ENCODE results near the gene RET. TPM values are rescaled to one million over a fixed set of nuclear protein-coding genes. Genes with fewer than 3 reads are reported as not detected.

The RET gene
- total RNA-seq, 1 experiment from 2014 or later: 81.1 TPM

DNA sequence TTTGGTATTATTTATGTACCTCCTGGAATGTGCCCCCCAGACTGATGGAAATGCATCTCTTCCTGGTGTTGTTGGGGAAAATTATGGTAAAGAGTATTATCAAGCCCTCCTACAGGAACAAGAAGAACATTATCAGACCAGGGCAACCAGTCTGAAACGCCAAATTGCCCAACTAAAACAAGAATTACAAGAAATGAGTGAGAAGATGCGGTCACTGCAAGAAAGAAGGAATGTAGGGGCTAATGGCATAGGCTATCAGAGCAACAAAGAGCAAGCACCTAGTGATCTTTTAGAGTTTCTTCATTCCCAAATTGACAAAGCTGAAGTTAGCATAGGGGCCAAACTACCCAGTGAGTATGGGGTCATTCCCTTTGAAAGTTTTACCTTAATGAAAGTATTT lies 78.4 kb downstream of the RET start:
- TF ChIP-seq TCF7L2 (IDR thresholded peaks at IDR 0.05; ENCODE audit: low read depth, low read length) (no peak), POLR2AphosphoS5 (IDR thresholded peaks at IDR 0.05; ENCODE audit: low read depth, low read length) (no peak), SIN3A (IDR thresholded peaks at IDR 0.05; ENCODE audit: borderline replicate concordance, insufficient read depth, low read depth, low read length) (no peak)
- TF ChIP-seq, protein P1, sequence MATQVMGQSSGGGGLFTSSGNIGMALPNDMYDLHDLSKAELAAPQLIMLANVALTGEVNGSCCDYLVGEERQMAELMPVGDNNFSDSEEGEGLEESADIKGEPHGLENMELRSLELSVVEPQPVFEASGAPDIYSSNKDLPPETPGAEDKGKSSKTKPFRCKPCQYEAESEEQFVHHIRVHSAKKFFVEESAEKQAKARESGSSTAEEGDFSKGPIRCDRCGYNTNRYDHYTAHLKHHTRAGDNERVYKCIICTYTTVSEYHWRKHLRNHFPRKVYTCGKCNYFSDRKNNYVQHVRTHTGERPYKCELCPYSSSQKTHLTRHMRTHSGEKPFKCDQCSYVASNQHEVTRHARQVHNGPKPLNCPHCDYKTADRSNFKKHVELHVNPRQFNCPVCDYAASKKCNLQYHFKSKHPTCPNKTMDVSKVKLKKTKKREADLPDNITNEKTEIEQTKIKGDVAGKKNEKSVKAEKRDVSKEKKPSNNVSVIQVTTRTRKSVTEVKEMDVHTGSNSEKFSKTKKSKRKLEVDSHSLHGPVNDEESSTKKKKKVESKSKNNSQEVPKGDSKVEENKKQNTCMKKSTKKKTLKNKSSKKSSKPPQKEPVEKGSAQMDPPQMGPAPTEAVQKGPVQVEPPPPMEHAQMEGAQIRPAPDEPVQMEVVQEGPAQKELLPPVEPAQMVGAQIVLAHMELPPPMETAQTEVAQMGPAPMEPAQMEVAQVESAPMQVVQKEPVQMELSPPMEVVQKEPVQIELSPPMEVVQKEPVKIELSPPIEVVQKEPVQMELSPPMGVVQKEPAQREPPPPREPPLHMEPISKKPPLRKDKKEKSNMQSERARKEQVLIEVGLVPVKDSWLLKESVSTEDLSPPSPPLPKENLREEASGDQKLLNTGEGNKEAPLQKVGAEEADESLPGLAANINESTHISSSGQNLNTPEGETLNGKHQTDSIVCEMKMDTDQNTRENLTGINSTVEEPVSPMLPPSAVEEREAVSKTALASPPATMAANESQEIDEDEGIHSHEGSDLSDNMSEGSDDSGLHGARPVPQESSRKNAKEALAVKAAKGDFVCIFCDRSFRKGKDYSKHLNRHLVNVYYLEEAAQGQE (IDR thresholded peaks at IDR 0.05; ENCODE audit: insufficient read depth in 1 of 2, low read depth in 2 of 2, low read length in 1 of 2): no peak
- TF ChIP-seq, protein P2, sequence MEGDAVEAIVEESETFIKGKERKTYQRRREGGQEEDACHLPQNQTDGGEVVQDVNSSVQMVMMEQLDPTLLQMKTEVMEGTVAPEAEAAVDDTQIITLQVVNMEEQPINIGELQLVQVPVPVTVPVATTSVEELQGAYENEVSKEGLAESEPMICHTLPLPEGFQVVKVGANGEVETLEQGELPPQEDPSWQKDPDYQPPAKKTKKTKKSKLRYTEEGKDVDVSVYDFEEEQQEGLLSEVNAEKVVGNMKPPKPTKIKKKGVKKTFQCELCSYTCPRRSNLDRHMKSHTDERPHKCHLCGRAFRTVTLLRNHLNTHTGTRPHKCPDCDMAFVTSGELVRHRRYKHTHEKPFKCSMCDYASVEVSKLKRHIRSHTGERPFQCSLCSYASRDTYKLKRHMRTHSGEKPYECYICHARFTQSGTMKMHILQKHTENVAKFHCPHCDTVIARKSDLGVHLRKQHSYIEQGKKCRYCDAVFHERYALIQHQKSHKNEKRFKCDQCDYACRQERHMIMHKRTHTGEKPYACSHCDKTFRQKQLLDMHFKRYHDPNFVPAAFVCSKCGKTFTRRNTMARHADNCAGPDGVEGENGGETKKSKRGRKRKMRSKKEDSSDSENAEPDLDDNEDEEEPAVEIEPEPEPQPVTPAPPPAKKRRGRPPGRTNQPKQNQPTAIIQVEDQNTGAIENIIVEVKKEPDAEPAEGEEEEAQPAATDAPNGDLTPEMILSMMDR (IDR thresholded peaks at IDR 0.05): no peak
- Histone ChIP-seq H3K36me3 (ENCODE audit: control insufficient read depth, insufficient read depth, low read length) (no peaks in the 10 kb centered on the region), H3K9me3 (ENCODE audit: control insufficient read depth, insufficient read depth, low read depth, low read length) (no peaks in the 10 kb centered on the region), H3K27me3 (ENCODE audit: control insufficient read depth, insufficient read depth, low read length) (no peaks in the 10 kb centered on the region), H3K27ac (ENCODE audit: low read length) (no peak overlapping the region), H3K4me1 (ENCODE audit: control insufficient read depth, insufficient read depth, low read length) (peaks cover 7% of the 10 kb centered on the region), H3K4me3 (ENCODE audit: low read depth in 2 of 2, low read length in 2 of 2) (no peak overlapping the region)
- DNase-seq (ENCODE audit: low read depth, low spot score) (no peak), ATAC-seq (no peak)
- intact Hi-C loops (cut with micrococcal nuclease; ENCODE audit: unreplicated experiment): no loop called here
- BruUV-seq (replicated peaks): no TSS peak
- ChIA-PET POLR2A (no interaction called here), CTCF (no interaction called here)
- in situ Hi-C loops (cut with HindIII; ENCODE audit: low pct_unique_long_range_greater_than_20kb, low sequenced_read_pairs): no loop called here

DNA sequence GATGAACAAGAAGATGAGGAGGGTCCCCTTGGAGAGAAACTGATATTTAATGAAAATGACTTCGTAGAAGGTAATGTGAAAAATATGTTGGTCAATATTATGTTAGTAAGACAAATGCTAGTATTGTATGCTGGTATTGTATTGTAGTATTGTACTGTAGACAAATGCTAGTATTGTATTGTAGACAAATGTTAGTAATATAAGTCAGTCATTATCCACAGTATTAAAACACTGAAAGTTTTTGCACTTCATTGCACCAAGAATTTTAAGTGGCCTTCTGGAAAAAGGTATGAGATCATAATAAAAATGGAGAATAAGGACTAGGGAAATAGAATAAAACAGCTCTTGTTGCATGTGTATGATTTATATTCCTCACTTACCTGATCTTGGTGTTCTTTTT lies 78.9 kb downstream of the RET start:
- H3K9me3 ChIP-seq (ENCODE audit: control insufficient read depth, insufficient read depth, low read depth, low read length): no peaks in the 10 kb centered on the region
- DNase-seq (ENCODE audit: low read depth, low spot score) (no peak), ATAC-seq (no peak)
- TF ChIP-seq, protein P1 (IDR thresholded peaks at IDR 0.05; ENCODE audit: insufficient read depth in 1 of 2, low read depth in 2 of 2, low read length in 1 of 2): no peak
- TF ChIP-seq, protein P2 (IDR thresholded peaks at IDR 0.05): no peak
- TF ChIP-seq POLR2AphosphoS5 (IDR thresholded peaks at IDR 0.05; ENCODE audit: low read depth, low read length) (no peak), TCF7L2 (IDR thresholded peaks at IDR 0.05; ENCODE audit: low read depth, low read length) (no peak), SIN3A (IDR thresholded peaks at IDR 0.05; ENCODE audit: borderline replicate concordance, insufficient read depth, low read depth, low read length) (no peak)
- H3K4me3 ChIP-seq (ENCODE audit: low read depth in 2 of 2, low read length in 2 of 2): no peak overlapping the region
- no TSS peak for BruUV-seq (replicated peaks)
- no peaks in the 10 kb centered on the region for H3K36me3 ChIP-seq (ENCODE audit: control insufficient read depth, insufficient read depth, low read length)
- H3K4me1 ChIP-seq (ENCODE audit: control insufficient read depth, insufficient read depth, low read length): peaks cover 7% of the 10 kb centered on the region
- intact Hi-C loops (cut with micrococcal nuclease; ENCODE audit: unreplicated experiment): no loop called here
- ChIA-PET POLR2A (no interaction called here), CTCF (no interaction called here)
- H3K27me3 ChIP-seq (ENCODE audit: control insufficient read depth, insufficient read depth, low read length): no peaks in the 10 kb centered on the region
- in situ Hi-C loops (cut with HindIII; ENCODE audit: low pct_unique_long_range_greater_than_20kb, low sequenced_read_pairs): no loop called here
- no peak overlapping the region for H3K27ac ChIP-seq (ENCODE audit: low read length)

All from Panc1 (cell line).